Transverse colon (tissue), 4 donors: ENCODE measurements around the gene SLC25A13. TPM values are rescaled to one million over a fixed set of nuclear protein-coding genes. Genes with fewer than 3 reads are reported as not detected.

Experiments used
- DNase-seq: peaks from one replicate; pipeline ENCODE4 v3.0.0-alpha.2; 2019
- H3K27ac ChIP-seq, 4 donors: fragments of 200-600 bp; sonication (generic); 2 replicates each; pipeline ENCODE4 v1.5.1; 2016 to 2018; ENCODE audit warnings: inconsistent platforms in 4 of 4
- H3K27me3 ChIP-seq: fragments of 200-600 bp; sonication (generic); 2 replicates; pipeline ENCODE4 v1.5.1; 2017; ENCODE audit warnings: inconsistent platforms
- H3K36me3 ChIP-seq, 4 donors: fragments of 200-600 bp; sonication (generic); 2 replicates each; pipeline ENCODE4 v1.5.1; 2017 to 2019; ENCODE audit warnings: inconsistent platforms in 4 of 4
- H3K4me1 ChIP-seq, 4 donors: fragments of 200-600 bp; sonication (generic); 2 replicates each; pipeline ENCODE4 v1.5.1; 2017 to 2020; ENCODE audit warnings: inconsistent platforms in 4 of 4
- H3K4me3 ChIP-seq, 4 donors: fragments of 200-600 bp; sonication (generic); 1 replicate in 1 of 4; 2 replicates in 3 of 4; pipeline versions ENCODE4 v1.5.1 to v1.6.1; 2017 to 2019; ENCODE audit warnings: inconsistent platforms in 4 of 4
- H3K9me3 ChIP-seq, 2 donors: fragments of 200-600 bp; sonication (generic); 2 replicates each; pipeline ENCODE4 v1.5.1; 2017 to 2019; ENCODE audit warnings: inconsistent platforms in 2 of 2
- CTCF ChIP-seq, 5 experiments: fragments of 200-600 bp in 3 of 5; fragments of 450-650 bp in 2 of 5; sonication (generic) in 3 of 5; IDR thresholded peaks; 1 replicate in 2 of 5; 2 replicates in 3 of 5; pipeline ENCODE4 v1.5.1; 2016 to 2017; ENCODE audit warnings: antibody characterized with exemption in 5 of 5, inconsistent platforms in 3 of 5, mild to moderate bottlenecking in 2 of 5, moderate library complexity in 1 of 5
- EP300 ChIP-seq: sonication (generic); formaldehyde crosslinking; IDR thresholded peaks from one replicate; pipeline ENCODE4 v1.6.1; 2017; ENCODE audit warnings: antibody characterized with exemption, low read depth
- POLR2A ChIP-seq: fragments of 450-650 bp; IDR thresholded peaks from one replicate; pipeline ENCODE4 v1.6.1; 2016; ENCODE audit warnings: antibody characterized with exemption, mild to moderate bottlenecking, moderate library complexity
- POLR2AphosphoS5 ChIP-seq, 3 donors: sonication (generic); formaldehyde crosslinking; IDR thresholded peaks; one replicate each; pipeline ENCODE4 v1.6.1; 2016; ENCODE audit warnings: antibody characterized with exemption in 3 of 3
- WGBS, 2 donors: methylation state at CpG; one replicate each; pipeline ENCODE4 v1.1.5; 2018; ENCODE audit warnings: low coverage in 1 of 2; 5-methylcytosine and 5-hydroxymethylcytosine counted together
- in situ Hi-C, 4 donors: fragments of 200-750 bp; cut with MboI; loops; one replicate each; pipeline versions ENCODE4 v1.15.0 to v1.15.1; 2017; ENCODE audit warnings: low sequenced_read_pairs in 3 of 4, low pct_ligation_motif_present in 1 of 4, low pct_unique_long_range_greater_than_20kb in 1 of 4
- intact Hi-C: fragments of 100-400 bp; cut with DNase I; formaldehyde crosslinking; loops from one replicate; pipeline ENCODE4 v1.15.1; 2023; ENCODE audit warnings: low total_unique reads
- total RNA-seq, 4 donors: library from RNA; depleted of rRNA; stranded (reverse); fragments of >200 nt; gene quantifications; one replicate each; pipeline ENCODE4 v1.1.0, GENCODE V29; 2016

Gene SLC25A13
- total RNA-seq, 4 donors from 2014 or later, result 7.8 to 68.9 (median 59.6) TPM

GRCh38 chr7:96346293-96346953, 24.5 kb upstream of the SLC25A13 start:
- in situ Hi-C loops (loop anchor here in 1 of 4 donors (25.0 kb wide), 1 partner anchor 91 kb away; no protein-coding TSS in a partner anchor), intact Hi-C loops (no loop called here)
- Histone ChIP-seq H3K9me3 (no peaks in the 10 kb centered on the region), H3K4me3 (no peak overlapping the region), H3K36me3 (no peaks in the 10 kb centered on the region), H3K4me1 (peaks cover 0 to 16% (median 4%) of the 10 kb centered on the region in 4 donors), H3K27ac (no peak overlapping the region), H3K27me3 (no peaks in the 10 kb centered on the region)
- 70 to 73% methylated on average over 2 to 5 of the region's 5 CpGs for WGBS, 2 donors
- TF ChIP-seq POLR2AphosphoS5 (IDR thresholded peaks at IDR 0.05) (no peak), EP300 (no peak)
- DNase-seq, result no peak

GRCh38 chr7:96344236-96344635, 22.3 kb upstream of the SLC25A13 start:
- WGBS, 2 donors, result 75 to 100% methylated on average over 2 of the region's 2 CpGs
- no peaks in the 10 kb centered on the region for H3K36me3 ChIP-seq
- peaks cover 0 to 7% (median 3%) of the 10 kb centered on the region in 4 donors for H3K4me1 ChIP-seq
- no peak overlapping the region for H3K27ac ChIP-seq
- intact Hi-C loops, result no loop called here
- H3K4me3 ChIP-seq, result no peak overlapping the region
- no peak for TF ChIP-seq POLR2AphosphoS5 (IDR thresholded peaks at IDR 0.05)
- in situ Hi-C loops, result loop anchor here in 1 of 4 donors (25.0 kb wide), 1 partner anchor 93 kb away; no protein-coding TSS in a partner anchor
- no peak for DNase-seq
- no peaks in the 10 kb centered on the region for H3K9me3 ChIP-seq
- no peaks in the 10 kb centered on the region for H3K27me3 ChIP-seq

- in situ Hi-C loops (loop anchor here in 1 of 4 donors (25.0 kb wide), 1 partner anchor 95 kb away; no protein-coding TSS in a partner anchor), intact Hi-C loops (no loop called here)
- TF ChIP-seq POLR2A (no peak), CTCF (IDR thresholded peaks at IDR 0.05) (no peak), EP300 (no peak), POLR2AphosphoS5 (IDR thresholded peaks at IDR 0.05) (no peak)
- WGBS, 2 donors, result 52% methylated on average over 1 of the region's 1 CpG; no CpG with 5 or more reads in 1 of the 2 donors
- H3K27ac ChIP-seq, result no peak overlapping the region
- H3K36me3 ChIP-seq, result no peaks in the 10 kb centered on the region
- H3K27me3 ChIP-seq, result no peaks in the 10 kb centered on the region
- H3K9me3 ChIP-seq, result no peaks in the 10 kb centered on the region
- H3K4me3 ChIP-seq, result no peak overlapping the region
- no peak for DNase-seq
- H3K4me1 ChIP-seq, result no peaks in the 10 kb centered on the region
Measured at GRCh38 chr7:96342049-96342448, 20.2 kb upstream of the SLC25A13 start.

GRCh38 chr7:96337519-96337918, 15.6 kb upstream of the SLC25A13 start:
- Histone ChIP-seq H3K27me3 (no peaks in the 10 kb centered on the region), H3K4me1 (no peaks in the 10 kb centered on the region), H3K9me3 (no peaks in the 10 kb centered on the region), H3K36me3 (no peaks in the 10 kb centered on the region), H3K27ac (no peak overlapping the region), H3K4me3 (no peak overlapping the region)
- intact Hi-C loops (no loop called here), in situ Hi-C loops (loop anchor here in 1 of 4 donors (25.0 kb wide), 1 partner anchor 100 kb away; no protein-coding TSS in a partner anchor)
- no peak for DNase-seq
- TF ChIP-seq EP300 (no peak), POLR2AphosphoS5 (IDR thresholded peaks at IDR 0.05) (no peak), POLR2A (no peak), CTCF (IDR thresholded peaks at IDR 0.05) (no peak)

GRCh38 chr7:96332325-96332724, 10.4 kb upstream of the SLC25A13 start:
- no peak for DNase-seq
- in situ Hi-C loops (loop anchor here in 1 of 4 donors (25.0 kb wide), 1 partner anchor 105 kb away; no protein-coding TSS in a partner anchor), intact Hi-C loops (no loop called here)
- Histone ChIP-seq H3K27ac (no peak overlapping the region), H3K36me3 (no peaks in the 10 kb centered on the region), H3K27me3 (no peaks in the 10 kb centered on the region), H3K9me3 (no peaks in the 10 kb centered on the region), H3K4me1 (peaks cover 0 to 12% (median 7%) of the 10 kb centered on the region in 4 donors), H3K4me3 (no peak overlapping the region)
- 88 to 91% methylated on average over 3 of the region's 3 CpGs for WGBS, 2 donors
- TF ChIP-seq POLR2AphosphoS5 (IDR thresholded peaks at IDR 0.05) (no peak), CTCF (IDR thresholded peaks at IDR 0.05) (no peak), EP300 (no peak), POLR2A (no peak)
